ENCODE measurements around the gene RBM39. TPM values are rescaled to one million over a fixed set of nuclear protein-coding genes. Genes with fewer than 3 reads are reported as not detected.
"Not testable (repeated sequence)": the region's sequence is repeated elsewhere in the genome, so short reads cannot be mapped to it uniquely, and the experiment has no call there.

The RBM39 gene
- 370 TPM for total RNA-seq

DNA sequence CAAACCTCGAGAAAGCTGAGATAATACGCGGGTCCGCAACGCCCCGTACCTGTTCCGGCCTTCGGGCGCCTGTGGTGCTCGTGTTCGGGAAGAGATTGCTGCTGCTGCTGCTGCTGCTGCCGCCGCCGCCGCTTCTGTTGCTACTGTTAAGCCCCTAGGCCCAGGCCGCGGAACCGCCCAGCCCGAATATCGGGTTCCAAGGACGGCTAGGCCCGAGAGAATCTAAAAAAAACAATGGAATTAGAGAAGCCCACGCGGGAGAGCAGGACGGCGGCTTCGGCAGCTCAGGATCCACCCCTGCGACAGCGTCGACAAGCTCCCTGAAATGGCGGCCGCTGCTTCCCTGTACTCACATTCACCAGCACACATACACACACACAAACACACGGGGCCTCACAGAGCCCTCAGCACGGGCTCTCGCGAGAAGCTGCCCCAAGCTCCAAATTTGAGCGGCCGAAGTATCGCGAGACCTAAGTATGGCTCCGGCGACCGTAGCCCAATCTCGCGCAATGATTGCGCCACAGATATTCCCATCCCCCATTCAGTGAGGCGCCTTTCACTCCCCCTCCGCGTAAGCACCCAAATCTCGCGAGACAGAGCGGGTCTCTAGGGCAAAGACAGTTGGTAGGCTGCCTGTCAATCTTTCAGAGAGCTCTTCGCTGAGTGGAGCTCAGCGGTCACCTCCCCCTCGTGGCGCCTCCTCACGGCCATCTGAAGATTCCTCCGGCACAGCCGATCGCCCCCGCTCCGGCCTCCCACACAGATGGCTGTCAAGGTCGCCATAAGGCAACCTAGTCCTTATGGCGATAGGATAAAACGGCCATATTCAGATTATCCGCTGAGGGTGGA is at the start of gene RBM39:
Gene RBM39 (minus strand): TSS at position 369 of the 849 bp plus-strand sequence. CDS start 1,386 bp downstream, outside the sequence.
- no peaks in the 10 kb centered on the region for H3K27me3 ChIP-seq
- intact Hi-C loops (cut with DNase I): loop anchor here (2.0 kb wide), 2 partner anchors 31 to 43 kb away; partner anchors contain the start of genes NFS1, PHF20 and ROMO1
- H3K4me1 ChIP-seq: peaks cover 48% of the 10 kb centered on the region
- peak within 1 kb of the TSS; percentile 79 to 82 for H3K4me3 ChIP-seq
- TF ChIP-seq, protein P1, sequence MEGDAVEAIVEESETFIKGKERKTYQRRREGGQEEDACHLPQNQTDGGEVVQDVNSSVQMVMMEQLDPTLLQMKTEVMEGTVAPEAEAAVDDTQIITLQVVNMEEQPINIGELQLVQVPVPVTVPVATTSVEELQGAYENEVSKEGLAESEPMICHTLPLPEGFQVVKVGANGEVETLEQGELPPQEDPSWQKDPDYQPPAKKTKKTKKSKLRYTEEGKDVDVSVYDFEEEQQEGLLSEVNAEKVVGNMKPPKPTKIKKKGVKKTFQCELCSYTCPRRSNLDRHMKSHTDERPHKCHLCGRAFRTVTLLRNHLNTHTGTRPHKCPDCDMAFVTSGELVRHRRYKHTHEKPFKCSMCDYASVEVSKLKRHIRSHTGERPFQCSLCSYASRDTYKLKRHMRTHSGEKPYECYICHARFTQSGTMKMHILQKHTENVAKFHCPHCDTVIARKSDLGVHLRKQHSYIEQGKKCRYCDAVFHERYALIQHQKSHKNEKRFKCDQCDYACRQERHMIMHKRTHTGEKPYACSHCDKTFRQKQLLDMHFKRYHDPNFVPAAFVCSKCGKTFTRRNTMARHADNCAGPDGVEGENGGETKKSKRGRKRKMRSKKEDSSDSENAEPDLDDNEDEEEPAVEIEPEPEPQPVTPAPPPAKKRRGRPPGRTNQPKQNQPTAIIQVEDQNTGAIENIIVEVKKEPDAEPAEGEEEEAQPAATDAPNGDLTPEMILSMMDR (IDR thresholded peaks at IDR 0.05): peak; percentile 17 to 43 (median 17)
- TF ChIP-seq POLR2AphosphoS5 (IDR thresholded peaks at IDR 0.05; ENCODE audit: insufficient read depth in 1 of 2, low read depth in 1 of 2): peak; percentile 98 to 100
- peak in 1 of 2 donors; percentile 98 for TF ChIP-seq POLR2A (IDR thresholded peaks at IDR 0.05)
- DNase-seq (ENCODE audit: extremely low spot score in 2 of 2): peak; percentile 98 to 100
- no peaks in the 10 kb centered on the region for H3K9me3 ChIP-seq
- peak within 1 kb of the TSS; percentile 98 for H3K27ac ChIP-seq
- peaks cover 4 to 34% of the 10 kb centered on the region in 2 donors for H3K36me3 ChIP-seq

GRCh38 chr20:35791821-35792220 is 49.8 kb upstream of the RBM39 start:
- Histone ChIP-seq H3K4me1 (peaks cover 20% of the 10 kb centered on the region), H3K27ac (peak overlapping the region; percentile 2), H3K9me3 (no peaks in the 10 kb centered on the region), H3K36me3 (no peaks in the 10 kb centered on the region), H3K4me3 (no peak overlapping the region), H3K27me3 (no peaks in the 10 kb centered on the region)
- no peak for DNase-seq (ENCODE audit: extremely low spot score in 2 of 2)
- no peak for TF ChIP-seq POLR2A (IDR thresholded peaks at IDR 0.05)
- TF ChIP-seq POLR2AphosphoS5 (IDR thresholded peaks at IDR 0.05; ENCODE audit: insufficient read depth in 1 of 2, low read depth in 1 of 2): no peak
- TF ChIP-seq, protein P1 (IDR thresholded peaks at IDR 0.05): no peak
- intact Hi-C loops (cut with DNase I): no loop called here

GRCh38 chr20:35791097-35791496 is 49.0 kb upstream of the RBM39 start:
- no peak overlapping the region for H3K27ac ChIP-seq
- TF ChIP-seq POLR2AphosphoS5 (IDR thresholded peaks at IDR 0.05; ENCODE audit: insufficient read depth in 1 of 2, low read depth in 1 of 2) (no peak), POLR2A (IDR thresholded peaks at IDR 0.05) (no peak)
- TF ChIP-seq, protein P1 (IDR thresholded peaks at IDR 0.05): no peak
- intact Hi-C loops (cut with DNase I): no loop called here
- H3K36me3 ChIP-seq: no peaks in the 10 kb centered on the region
- peaks cover 20% of the 10 kb centered on the region for H3K4me1 ChIP-seq
- H3K27me3 ChIP-seq: no peaks in the 10 kb centered on the region
- no peak for DNase-seq (ENCODE audit: extremely low spot score in 2 of 2)
- no peaks in the 10 kb centered on the region for H3K9me3 ChIP-seq
- no peak overlapping the region for H3K4me3 ChIP-seq

GRCh38 chr20:35788796-35789195 is 46.7 kb upstream of the RBM39 start:
- TF ChIP-seq, protein P1 (IDR thresholded peaks at IDR 0.05): no peak
- TF ChIP-seq POLR2A (IDR thresholded peaks at IDR 0.05) (no peak), POLR2AphosphoS5 (IDR thresholded peaks at IDR 0.05; ENCODE audit: insufficient read depth in 1 of 2, low read depth in 1 of 2) (no peak)
- Histone ChIP-seq H3K9me3 (no peaks in the 10 kb centered on the region), H3K27me3 (no peaks in the 10 kb centered on the region), H3K27ac (no peak overlapping the region), H3K4me1 (peaks cover 20% of the 10 kb centered on the region), H3K4me3 (no peak overlapping the region), H3K36me3 (no peaks in the 10 kb centered on the region)
- intact Hi-C loops (cut with DNase I): no loop called here
- DNase-seq (ENCODE audit: extremely low spot score in 2 of 2): no peak

- H3K4me1 ChIP-seq; H3K27me3 ChIP-seq; H3K27ac ChIP-seq; H3K9me3 ChIP-seq; DNase-seq (ENCODE audit: extremely low spot score in 2 of 2); H3K36me3 ChIP-seq; H3K4me3 ChIP-seq; intact Hi-C loops (cut with DNase I): not testable (repeated sequence)
These were observed 43.5 kb upstream of the RBM39 start for GRCh38 chr20:35785541-35785940.

GRCh38 chr20:35783811-35784210 is 41.8 kb upstream of the RBM39 start:
- intact Hi-C loops (cut with DNase I); H3K36me3 ChIP-seq; H3K4me3 ChIP-seq; H3K9me3 ChIP-seq; DNase-seq (ENCODE audit: extremely low spot score in 2 of 2); H3K27me3 ChIP-seq; H3K27ac ChIP-seq; H3K4me1 ChIP-seq: not testable (repeated sequence)
